Chondrocyte (in vitro differentiated cells): ENCODE measurements around the gene TENM3. TPM values are rescaled to one million over a fixed set of nuclear protein-coding genes. Genes with fewer than 3 reads are reported as not detected.

ENCODE experiments used
- DNase-seq: peaks from one replicate; pipeline ENCODE4 v3.0.0; 2021; ENCODE audit warnings: mixed read lengths, low spot score
- H3K27ac Mint-ChIP-seq: one replicate; pipeline ENCODE4 v1.8.0; 2021; ENCODE audit warnings: mild to moderate bottlenecking, moderate library complexity, mixed read lengths; ENCODE audit not compliant: unreplicated experiment
- H3K27me3 Mint-ChIP-seq: 2 replicates; pipeline ENCODE4 v1.8.0; 2021; ENCODE audit warnings: low read depth, mixed read lengths
- H3K36me3 Mint-ChIP-seq: 2 replicates; pipeline ENCODE4 v1.8.0; 2021; ENCODE audit warnings: low read depth, mixed read lengths
- H3K4me1 Mint-ChIP-seq: 2 replicates; pipeline ENCODE4 v1.8.0; 2021; ENCODE audit warnings: low read depth, mild to moderate bottlenecking, mixed read lengths
- H3K4me3 Mint-ChIP-seq: one replicate; pipeline ENCODE4 v1.8.0; 2021; ENCODE audit warnings: mild to moderate bottlenecking, moderate library complexity, mixed read lengths; ENCODE audit not compliant: unreplicated experiment
- H3K9me3 Mint-ChIP-seq: 2 replicates; pipeline ENCODE4 v1.8.0; 2021; ENCODE audit warnings: low read depth, mixed read lengths
- total RNA-seq: library from RNA; stranded (reverse); gene quantifications from 3 replicates; pipeline ENCODE4 v1.2.1, GENCODE V29; 2021
- TF ChIP-seq, protein P1 (sequence below): fragments of 200-600 bp; sonication (generic); IDR thresholded peaks from 2 replicates; pipeline ENCODE4 v1.5.0; 2021; ENCODE audit warnings: antibody characterized with exemption, mild to moderate bottlenecking, moderate library complexity

The TENM3 gene
- total RNA-seq, 1 donor from 2014 or later, result 87.6 TPM

DNA sequence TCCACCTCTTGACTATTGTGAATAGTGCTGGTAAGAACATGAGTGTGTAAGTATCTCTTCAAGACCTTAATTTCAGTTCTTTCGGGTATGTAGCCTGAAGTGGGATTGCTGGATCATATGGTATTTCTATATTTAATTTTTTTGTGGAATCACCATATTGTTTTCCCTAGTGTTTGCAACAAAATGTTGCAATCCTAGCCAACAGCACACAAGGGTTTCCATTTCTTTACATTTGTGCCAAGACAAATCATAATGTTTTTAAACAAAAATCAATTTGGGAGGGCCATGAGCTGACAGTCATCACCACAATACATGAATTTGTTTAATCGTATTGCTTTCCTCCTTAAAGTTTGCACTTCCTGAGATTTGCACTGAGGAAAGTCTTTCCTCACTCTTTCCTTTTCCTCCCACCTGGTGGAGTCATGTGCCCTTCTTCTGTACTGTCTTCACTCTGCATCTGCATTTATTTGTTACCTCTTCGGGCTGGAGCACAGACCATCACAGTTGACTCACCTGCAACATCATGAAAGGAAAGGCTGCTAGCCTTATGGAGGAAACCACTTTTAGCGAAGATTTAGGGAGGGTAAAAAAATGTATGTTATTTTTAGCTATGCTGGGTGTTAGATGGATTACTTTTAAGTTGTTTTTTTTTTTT is 404.6 kb downstream of the TENM3 start:
- peaks cover 11% of the 10 kb centered on the region for H3K36me3 Mint-ChIP-seq
- TF ChIP-seq, protein P1, sequence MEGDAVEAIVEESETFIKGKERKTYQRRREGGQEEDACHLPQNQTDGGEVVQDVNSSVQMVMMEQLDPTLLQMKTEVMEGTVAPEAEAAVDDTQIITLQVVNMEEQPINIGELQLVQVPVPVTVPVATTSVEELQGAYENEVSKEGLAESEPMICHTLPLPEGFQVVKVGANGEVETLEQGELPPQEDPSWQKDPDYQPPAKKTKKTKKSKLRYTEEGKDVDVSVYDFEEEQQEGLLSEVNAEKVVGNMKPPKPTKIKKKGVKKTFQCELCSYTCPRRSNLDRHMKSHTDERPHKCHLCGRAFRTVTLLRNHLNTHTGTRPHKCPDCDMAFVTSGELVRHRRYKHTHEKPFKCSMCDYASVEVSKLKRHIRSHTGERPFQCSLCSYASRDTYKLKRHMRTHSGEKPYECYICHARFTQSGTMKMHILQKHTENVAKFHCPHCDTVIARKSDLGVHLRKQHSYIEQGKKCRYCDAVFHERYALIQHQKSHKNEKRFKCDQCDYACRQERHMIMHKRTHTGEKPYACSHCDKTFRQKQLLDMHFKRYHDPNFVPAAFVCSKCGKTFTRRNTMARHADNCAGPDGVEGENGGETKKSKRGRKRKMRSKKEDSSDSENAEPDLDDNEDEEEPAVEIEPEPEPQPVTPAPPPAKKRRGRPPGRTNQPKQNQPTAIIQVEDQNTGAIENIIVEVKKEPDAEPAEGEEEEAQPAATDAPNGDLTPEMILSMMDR, result no peak
- no peak for DNase-seq
- H3K9me3 Mint-ChIP-seq, result peaks cover 13% of the 10 kb centered on the region
- H3K27me3 Mint-ChIP-seq, result no peaks in the 10 kb centered on the region
- H3K4me3 Mint-ChIP-seq, result no peak overlapping the region
- peaks cover 30% of the 10 kb centered on the region for H3K4me1 Mint-ChIP-seq
- H3K27ac Mint-ChIP-seq, result no peak overlapping the region

DNA sequence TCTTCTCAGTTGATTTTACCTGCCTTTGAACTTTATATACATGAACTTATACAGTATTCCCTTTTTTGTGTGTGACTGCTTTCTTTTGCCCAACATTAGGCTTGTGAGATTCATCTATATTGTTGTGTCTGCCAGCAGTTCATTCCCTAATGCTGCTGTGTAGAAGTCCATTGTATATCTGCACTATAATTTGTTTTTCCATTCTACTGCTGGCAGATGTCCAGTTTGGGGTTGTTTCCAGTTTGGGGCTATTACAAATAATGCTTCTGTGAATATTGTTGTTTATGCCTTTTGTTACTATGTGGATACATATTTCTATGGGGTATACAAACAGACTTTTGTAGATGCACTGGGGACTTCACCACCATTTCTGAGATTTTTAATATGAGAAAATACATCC is 405.6 kb downstream of the TENM3 start:
- no peak overlapping the region for H3K27ac Mint-ChIP-seq
- peaks cover 11% of the 10 kb centered on the region for H3K36me3 Mint-ChIP-seq
- TF ChIP-seq, protein P1, result no peak
- H3K4me1 Mint-ChIP-seq, result peaks cover 28% of the 10 kb centered on the region
- peaks cover 13% of the 10 kb centered on the region for H3K9me3 Mint-ChIP-seq
- DNase-seq, result no peak
- no peaks in the 10 kb centered on the region for H3K27me3 Mint-ChIP-seq
- no peak overlapping the region for H3K4me3 Mint-ChIP-seq

DNA sequence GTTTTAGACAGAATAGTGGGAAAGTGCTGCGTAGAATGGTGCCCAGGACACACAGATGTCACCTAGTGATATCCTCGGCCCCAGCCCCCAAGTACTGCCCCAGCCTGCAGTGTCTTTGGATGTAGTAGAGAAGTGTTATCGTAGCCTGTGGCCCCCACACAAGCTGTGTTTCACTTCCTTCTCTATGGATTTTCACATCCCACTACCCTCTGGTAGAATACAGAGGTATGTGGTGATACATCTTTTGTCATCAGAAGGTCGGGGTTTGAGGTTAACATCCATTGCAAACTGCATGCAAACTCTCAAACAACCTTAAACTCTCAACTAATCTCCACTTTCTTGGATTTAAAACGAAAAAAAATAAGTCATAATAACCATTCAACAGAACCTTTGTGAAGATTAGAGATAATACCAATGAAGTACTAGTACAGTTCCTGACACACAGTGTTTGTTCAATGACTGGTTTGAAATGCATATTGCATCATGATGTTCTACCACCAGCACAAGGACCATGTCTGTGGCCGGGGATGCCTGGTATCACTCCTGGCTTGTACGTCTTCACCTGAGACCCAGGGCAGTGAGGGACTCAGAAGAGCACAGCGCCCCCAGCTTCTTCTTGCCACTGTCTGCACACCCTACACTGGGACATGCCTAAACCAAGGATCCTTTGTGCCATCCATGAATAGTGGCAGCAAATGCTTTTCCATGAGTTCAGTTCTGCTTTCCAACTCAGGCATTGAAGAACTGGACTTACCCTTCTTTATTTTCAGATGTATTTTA is 406.7 kb downstream of the TENM3 start:
- H3K9me3 Mint-ChIP-seq, result peaks cover 13% of the 10 kb centered on the region
- no peaks in the 10 kb centered on the region for H3K27me3 Mint-ChIP-seq
- no peak for DNase-seq
- H3K36me3 Mint-ChIP-seq, result peaks cover 11% of the 10 kb centered on the region
- TF ChIP-seq, protein P1, result no peak
- H3K27ac Mint-ChIP-seq, result peak overlapping the region; percentile 46
- H3K4me1 Mint-ChIP-seq, result peaks cover 20% of the 10 kb centered on the region
- no peak overlapping the region for H3K4me3 Mint-ChIP-seq

DNA sequence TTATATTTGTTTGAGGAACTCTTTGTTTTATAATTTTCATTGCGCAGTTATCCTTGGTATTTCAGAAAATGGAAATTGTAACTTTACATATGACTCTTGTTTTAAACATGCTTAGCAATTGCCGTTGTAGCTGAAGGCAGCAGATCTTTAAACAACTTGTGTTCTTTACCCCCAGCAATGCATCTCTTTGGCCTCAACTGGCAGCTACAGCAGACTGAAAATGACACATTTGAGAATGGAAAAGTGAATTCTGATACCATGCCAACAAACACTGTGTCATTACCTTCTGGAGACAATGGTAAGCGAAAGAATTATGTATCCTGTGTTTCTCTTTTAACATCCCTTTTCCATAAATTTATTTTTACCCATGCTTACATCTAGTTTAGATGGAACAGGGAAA is 410.4 kb downstream of the TENM3 start:
- Mint-ChIP-seq H3K36me3 (peaks cover 8% of the 10 kb centered on the region), H3K27ac (peak overlapping the region; percentile 2), H3K4me3 (no peak overlapping the region), H3K27me3 (no peaks in the 10 kb centered on the region), H3K4me1 (peaks cover 16% of the 10 kb centered on the region), H3K9me3 (no peaks in the 10 kb centered on the region)
- TF ChIP-seq, protein P1, result no peak
- no peak for DNase-seq

DNA sequence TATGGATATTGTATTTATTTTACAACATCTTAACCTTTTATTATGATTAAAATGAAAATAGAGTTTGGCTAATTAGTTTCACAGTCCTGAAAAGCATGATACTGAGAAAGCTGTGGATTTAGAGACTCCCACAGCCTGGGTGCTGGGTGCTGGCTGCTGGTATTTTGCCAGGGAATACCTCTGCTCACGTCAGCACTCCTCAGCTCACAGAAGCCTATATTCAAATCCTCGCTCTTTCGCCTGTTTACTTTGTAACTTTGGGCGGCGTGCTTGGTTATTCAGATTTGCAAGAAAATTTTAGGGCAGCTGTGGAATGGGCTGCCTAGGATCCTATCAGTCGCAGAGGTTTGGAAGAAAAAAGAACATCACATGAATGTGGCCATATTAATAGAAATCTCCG is 412.1 kb downstream of the TENM3 start:
- H3K36me3 Mint-ChIP-seq, result peaks cover 8% of the 10 kb centered on the region
- no peak overlapping the region for H3K27ac Mint-ChIP-seq
- peaks cover 10% of the 10 kb centered on the region for H3K4me1 Mint-ChIP-seq
- TF ChIP-seq, protein P1, result no peak
- H3K9me3 Mint-ChIP-seq, result no peaks in the 10 kb centered on the region
- H3K4me3 Mint-ChIP-seq, result no peak overlapping the region
- no peak for DNase-seq
- H3K27me3 Mint-ChIP-seq, result no peaks in the 10 kb centered on the region
